Panc1 (cell line): Measurements from ENCODE around the gene RRBP1.

Experiments used
- POLR2AphosphoS5 ChIP-seq: IDR thresholded peaks from 2 replicates; pipeline ENCODE4 v1.6.1; 2012; ENCODE audit warnings: mild to moderate bottlenecking, low read depth, low read length, moderate library complexity
- TF ChIP-seq, protein P1 (sequence below): fragments of 450-650 bp; IDR thresholded peaks from 2 replicates; pipeline ENCODE4 v1.5.1; 2017; ENCODE audit warnings: mild to moderate bottlenecking

- TF ChIP-seq, protein P1, sequence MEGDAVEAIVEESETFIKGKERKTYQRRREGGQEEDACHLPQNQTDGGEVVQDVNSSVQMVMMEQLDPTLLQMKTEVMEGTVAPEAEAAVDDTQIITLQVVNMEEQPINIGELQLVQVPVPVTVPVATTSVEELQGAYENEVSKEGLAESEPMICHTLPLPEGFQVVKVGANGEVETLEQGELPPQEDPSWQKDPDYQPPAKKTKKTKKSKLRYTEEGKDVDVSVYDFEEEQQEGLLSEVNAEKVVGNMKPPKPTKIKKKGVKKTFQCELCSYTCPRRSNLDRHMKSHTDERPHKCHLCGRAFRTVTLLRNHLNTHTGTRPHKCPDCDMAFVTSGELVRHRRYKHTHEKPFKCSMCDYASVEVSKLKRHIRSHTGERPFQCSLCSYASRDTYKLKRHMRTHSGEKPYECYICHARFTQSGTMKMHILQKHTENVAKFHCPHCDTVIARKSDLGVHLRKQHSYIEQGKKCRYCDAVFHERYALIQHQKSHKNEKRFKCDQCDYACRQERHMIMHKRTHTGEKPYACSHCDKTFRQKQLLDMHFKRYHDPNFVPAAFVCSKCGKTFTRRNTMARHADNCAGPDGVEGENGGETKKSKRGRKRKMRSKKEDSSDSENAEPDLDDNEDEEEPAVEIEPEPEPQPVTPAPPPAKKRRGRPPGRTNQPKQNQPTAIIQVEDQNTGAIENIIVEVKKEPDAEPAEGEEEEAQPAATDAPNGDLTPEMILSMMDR = no peak
- no peak for TF ChIP-seq POLR2AphosphoS5
Measured at GRCh38 chr20:17657898-17658647, 24.0 kb downstream of the RRBP1 start.
